ENCODE data around the gene HBA2.

DNA sequence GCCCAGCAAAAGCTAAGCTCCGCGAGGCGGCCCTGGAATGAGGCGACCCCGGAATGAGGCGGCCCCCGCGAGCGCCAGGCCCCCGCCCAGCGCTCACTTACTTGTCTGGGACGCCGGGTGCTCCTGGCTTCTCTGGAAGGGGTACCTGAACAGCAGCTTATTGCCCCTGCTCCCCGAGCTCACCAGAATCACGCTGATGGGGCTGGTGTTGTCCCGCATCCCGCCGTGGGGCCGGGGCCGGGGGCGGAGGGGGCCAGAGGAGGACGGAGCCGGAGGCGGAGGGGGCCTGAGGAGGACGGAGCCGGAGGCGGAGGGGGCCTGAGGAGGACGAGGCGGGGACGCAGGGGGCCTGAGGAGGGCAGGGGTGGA is 34.6 kb upstream of the HBA2 start:
- TF ChIP-seq CTCF (IDR thresholded peaks at IDR 0.05), result no peak
- no peak for TF ChIP-seq POLR2A (IDR thresholded peaks at IDR 0.05)
